MM.1S (cell line): Measurements from ENCODE around the gene CREBBP.

Experiments used
- EZH2phosphoT487 ChIP-seq: fragments of 300-600 bp; sonication (generic); IDR thresholded peaks from 2 replicates; pipeline ENCODE4 v1.6.1; 2018; ENCODE audit warnings: antibody characterized with exemption, low read length
- TF ChIP-seq, protein P1 (sequence below): fragments of 300-600 bp; sonication (generic); IDR thresholded peaks from 2 replicates; pipeline ENCODE4 v1.5.1; 2016; ENCODE audit warnings: antibody characterized with exemption, low read length, mixed read lengths

DNA sequence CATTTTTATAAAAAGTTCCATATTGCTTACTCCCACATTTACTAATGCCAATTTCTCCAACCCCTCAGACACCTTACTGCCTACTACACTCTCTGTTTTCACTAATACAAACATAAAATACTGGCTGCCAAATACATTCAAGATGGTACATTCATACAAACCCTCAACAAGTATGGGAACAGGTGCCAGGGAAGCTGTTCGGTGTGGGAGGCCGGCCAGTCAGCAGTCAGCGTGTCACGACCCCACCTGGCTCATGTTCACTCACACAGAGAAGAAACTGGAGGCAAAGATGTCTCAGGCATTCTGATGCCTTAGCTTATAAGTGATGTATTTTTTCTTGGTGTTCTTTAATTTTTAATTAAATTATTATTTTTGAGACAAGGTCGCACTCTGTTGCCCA is 120.8 kb downstream of the CREBBP start:
- TF ChIP-seq, protein P1, sequence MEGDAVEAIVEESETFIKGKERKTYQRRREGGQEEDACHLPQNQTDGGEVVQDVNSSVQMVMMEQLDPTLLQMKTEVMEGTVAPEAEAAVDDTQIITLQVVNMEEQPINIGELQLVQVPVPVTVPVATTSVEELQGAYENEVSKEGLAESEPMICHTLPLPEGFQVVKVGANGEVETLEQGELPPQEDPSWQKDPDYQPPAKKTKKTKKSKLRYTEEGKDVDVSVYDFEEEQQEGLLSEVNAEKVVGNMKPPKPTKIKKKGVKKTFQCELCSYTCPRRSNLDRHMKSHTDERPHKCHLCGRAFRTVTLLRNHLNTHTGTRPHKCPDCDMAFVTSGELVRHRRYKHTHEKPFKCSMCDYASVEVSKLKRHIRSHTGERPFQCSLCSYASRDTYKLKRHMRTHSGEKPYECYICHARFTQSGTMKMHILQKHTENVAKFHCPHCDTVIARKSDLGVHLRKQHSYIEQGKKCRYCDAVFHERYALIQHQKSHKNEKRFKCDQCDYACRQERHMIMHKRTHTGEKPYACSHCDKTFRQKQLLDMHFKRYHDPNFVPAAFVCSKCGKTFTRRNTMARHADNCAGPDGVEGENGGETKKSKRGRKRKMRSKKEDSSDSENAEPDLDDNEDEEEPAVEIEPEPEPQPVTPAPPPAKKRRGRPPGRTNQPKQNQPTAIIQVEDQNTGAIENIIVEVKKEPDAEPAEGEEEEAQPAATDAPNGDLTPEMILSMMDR: no peak
- no peak for TF ChIP-seq EZH2phosphoT487
